NCI-H1048 (cell line): ENCODE results near the gene PITPNM1.
"Not testable (repeated sequence)": the region's sequence is repeated elsewhere in the genome, so short reads cannot be mapped to it uniquely, and the experiment has no call there.

ENCODE experiments used
- DNase-seq: peaks from one replicate; lab custom pipeline; 2025; lab: John Stamatoyannopoulos, UW

The PITPNM1 gene

DNA sequence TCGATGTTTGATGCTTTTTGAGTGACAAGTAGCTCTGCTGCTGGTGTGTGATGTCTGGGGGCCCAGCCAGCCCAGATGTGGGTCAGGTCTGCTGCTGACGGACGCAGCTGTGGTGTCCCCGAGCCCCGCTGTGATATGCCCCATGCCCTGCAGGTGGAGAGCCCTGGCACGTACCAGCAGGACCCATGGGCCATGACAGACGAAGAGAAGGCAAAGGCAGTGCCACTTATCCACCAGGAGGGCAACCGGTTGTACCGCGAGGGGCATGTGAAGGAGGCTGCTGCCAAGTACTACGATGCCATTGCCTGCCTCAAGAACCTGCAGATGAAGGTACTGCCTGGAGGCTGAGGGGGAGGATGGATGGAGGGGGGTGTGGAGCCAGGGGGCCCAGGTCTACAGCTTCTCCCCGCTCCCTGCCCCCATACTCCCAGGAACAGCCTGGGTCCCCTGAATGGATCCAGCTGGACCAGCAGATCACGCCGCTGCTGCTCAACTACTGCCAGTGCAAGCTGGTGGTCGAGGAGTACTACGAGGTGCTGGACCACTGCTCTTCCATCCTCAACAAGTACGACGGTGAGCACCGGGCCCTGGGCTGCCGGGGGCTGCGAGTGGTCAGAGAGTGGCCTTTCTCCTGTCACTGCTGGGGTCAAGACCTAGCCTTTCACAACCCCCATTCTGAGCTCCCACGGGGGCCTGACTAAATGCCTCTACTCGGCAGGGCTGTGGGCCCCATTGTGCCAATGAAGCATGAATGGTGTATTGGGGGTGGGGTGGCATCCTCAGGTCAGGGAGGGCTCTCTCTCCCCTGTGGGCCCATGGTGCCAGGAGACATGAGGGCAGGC, 15.1 kb downstream of the PITPNM1 start:
- no peak for DNase-seq

DNA sequence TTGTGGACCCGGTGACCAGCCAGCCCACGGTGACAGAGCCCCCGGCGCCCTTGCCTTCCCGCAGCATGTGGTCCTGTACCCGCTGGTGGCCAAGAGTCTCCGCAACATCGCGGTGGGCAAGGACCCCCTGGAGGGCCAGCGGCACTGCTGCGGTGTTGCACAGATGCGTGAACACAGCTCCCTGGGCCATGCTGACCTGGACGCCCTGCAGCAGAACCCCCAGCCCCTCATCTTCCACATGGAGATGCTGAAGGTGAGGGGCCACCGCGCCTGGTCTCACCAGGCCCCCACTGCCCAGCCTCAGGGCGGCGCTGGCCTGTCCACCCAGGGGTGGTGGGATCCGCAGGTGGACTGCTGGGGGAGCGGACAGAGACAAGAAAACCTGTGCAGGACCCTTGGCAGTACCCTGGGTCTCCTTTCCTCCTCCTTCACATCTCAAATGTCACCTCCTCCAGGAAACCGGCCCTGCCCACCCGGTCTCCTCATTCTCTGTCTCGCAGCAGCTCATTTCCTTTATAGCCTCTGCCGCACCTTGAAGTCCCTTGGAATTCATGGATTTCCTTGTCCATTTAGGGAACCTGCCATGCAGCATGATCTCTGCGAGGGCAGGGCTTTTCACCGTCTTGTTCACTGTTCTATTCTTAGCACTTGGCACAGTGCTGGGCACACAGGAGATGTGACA, 15.8 kb downstream of the PITPNM1 start:
- no peak for DNase-seq

DNA sequence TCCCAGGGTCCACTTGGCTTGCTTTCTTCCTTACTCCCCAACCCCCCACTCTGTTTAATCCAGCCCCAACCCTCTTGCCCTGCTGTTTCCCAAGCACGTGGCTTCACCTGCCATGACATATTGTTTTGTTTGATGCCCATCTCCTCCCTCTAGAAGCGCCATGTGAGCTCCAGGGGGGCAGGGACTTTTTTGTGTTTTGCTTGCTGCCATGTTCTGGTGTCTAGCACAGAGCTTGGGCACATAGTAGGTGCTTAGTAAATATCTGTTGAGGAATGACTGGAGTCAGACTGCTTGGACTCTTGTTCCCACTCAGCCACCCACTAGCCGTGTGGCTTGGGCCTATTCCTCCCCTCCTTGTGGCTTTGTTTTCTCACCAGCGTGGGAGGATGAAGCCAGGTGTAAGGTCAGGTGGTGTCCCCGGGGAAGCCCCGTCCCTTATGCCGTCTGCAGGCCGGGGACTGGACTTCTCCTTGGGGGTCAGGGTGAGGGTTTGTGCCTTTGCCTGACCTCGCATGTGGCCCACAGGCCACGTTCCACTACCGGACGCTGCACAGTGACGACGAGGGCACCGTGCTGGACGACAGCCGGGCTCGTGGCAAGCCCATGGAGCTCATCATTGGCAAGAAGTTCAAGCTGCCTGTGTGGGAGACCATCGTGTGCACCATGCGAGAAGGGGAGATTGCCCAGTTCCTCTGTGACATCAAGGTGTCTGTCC, 18.5 kb downstream of the PITPNM1 start:
- no peak for DNase-seq

GRCh38 chr11:67485873-67486361, 19.2 kb downstream of the PITPNM1 start:
- not testable (repeated sequence) for DNase-seq

GRCh38 chr11:67484847-67485311, 20.3 kb downstream of the PITPNM1 start:
- no peak for DNase-seq

GRCh38 chr11:67483831-67484665, 21.1 kb downstream of the PITPNM1 start:
- no peak for DNase-seq

DNA sequence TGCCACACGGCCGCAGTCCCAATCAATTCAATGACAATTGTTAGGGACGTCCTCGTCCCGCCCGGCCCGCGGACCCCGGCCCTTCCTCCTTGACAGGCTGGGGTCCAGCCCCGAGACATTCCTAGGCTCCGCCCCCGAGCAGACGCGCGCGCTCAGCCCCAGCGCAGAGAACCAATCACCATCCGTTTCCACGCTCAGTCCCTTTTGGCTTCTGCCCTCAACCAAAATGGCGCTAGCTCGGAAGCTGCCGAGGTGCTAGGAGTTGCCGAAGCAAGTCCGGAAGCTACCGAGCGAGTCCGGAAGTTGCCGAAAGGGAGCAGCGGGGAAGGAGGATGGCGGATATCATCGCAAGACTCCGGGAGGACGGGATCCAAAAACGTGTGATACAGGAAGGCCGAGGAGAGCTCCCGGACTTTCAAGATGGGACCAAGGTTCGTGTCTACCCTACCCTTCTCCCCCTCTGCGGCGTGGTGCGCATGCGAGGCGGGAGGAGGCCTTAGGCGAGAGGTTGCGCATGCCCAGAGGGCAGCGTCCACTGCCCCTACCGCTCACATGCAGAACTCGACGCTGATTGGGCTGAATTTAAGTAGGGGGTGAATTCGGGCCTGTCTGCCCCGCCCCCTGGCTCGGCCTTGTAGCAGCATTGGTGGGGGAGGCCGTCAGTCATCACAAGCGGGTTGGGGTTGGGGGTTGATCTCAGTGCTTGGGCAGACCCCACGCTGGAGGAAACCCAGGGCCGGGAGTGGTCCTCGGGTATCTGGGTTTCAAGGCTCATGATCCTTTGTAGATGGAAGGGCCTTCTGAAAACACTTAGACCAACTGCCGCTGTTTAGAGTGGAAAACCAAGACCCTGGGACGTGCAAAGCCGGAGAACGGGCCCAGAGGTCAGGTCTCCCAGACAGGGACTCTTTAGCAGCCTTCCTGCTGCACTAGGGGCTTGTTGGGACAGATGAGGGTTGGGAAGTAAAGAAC, 22.1 kb downstream of the PITPNM1 start, which contains the start of gene AIP:
AIP (plus strand) TSS at position 200 of the 972 bp plus-strand sequence; CDS start at position 333, 133 bp downstream.
- peak; percentile 97 for DNase-seq

DNA sequence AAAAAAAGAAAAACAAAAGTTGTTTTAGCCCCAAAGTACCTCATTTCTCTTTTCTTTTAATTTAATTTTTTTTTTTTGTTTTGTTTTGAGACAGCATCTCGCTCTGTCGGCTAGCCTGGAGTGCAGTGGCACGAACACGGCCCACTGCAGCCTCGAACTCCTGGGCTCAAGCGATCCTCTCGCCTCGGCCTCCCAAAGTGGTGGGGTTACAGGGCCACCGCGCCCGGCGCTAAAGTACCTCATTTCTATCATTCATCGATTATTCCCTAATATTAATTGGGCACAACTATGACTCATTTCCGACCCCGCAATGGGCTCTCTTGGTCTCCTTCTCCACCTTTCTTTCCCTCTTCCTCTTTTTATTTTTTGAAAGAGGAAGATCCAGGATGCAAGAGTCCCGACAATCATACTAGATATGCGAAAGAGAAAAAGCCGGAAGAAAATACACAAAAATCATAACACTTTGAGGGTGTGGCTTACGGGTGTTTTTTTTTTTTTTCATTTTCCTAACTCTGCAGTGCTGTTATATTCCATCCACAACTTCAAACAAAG, 22.8 kb downstream of the PITPNM1 start:
- DNase-seq, result no peak

DNA sequence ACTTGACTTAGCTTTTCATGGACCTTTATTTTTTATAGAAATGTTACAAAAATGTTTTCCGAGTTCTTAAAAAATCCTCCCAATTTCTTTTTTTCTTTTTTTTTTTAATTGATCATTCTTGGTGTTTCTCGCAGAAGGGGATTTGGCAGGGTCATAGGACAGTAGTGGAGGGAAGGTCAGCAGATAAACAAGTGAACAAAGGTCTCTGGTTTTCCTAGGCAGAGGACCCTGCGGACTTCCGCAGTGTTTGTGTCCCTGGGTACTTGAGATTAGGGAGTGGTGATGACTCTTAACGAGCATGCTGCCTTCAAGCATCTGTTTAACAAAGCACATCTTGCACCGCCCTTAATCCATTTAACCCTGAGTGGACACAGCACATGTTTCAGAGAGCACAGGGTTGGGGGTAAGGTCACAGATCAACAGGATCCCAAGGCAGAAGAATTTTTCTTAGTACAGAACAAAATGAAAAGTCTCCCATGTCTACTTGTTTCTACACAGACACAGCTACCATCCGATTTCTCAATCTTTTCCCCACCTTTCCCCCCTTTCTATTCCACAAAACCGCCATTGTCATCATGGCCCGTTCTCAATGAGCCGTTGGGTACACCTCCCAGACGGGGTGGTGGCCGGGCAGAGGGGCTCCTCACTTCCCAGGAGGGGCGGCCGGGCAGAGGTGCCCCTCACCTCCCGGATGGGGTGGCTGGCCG, 27.7 kb downstream of the PITPNM1 start:
- DNase-seq, result not testable (repeated sequence)

DNA sequence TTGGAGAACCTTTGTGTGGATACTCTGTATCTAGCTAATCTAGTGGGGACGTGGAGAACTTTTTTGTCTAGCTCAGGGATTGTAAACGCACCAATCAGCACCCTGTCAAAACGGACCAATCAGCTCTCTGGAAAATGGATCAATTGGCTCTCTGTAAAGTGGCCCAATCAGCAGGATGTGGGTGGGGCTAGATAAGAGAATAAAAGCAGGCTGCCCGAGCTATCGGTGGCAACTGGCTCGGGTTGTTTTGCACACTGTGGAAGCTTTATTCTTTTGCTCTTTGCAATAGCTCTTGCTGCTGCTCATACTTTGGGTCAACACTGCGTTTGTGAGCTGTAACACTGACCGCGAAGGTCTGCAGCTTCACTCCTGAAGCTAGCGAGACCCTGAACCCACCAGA, 28.5 kb downstream of the PITPNM1 start:
- DNase-seq, result not testable (repeated sequence)

DNA sequence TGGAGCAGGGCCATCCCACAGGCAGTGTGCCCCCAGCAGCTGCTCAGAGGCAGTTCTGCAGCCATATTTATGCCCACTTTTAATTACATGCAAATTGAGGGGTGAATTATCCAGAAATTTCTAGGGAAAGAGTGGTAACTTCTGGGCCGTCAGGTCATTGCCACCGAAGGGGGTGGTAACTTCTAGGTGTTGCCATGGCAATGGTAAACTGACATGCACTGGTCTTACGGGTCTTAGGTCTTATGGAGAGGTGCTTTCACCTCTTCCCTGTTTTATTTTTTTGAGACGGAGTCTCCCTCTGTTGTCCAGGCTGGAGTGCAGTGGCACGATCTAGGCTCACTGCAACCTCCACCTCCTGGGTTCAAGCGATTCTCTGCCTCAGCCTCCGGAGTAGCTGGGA, 32.3 kb downstream of the PITPNM1 start:
- no peak for DNase-seq

- DNase-seq, result no peak
Observed at GRCh38 chr11:67470337-67471002, 34.7 kb downstream of the PITPNM1 start.

DNA sequence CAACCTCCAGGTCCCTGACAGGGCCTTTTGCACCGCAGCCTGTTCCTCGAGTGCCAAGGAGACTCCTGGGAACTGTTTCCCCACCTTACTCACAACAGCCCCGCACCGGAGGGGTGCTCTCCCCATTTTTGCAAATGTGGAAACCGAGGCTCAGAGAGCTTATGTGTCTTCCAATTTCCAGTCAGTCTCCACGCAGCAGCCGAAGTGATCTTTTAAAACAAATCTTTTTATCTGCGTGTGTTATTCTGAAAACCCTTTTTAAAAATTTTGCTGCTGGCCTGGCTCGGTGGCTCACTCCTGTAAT, 35.7 kb downstream of the PITPNM1 start:
- no peak for DNase-seq

DNA sequence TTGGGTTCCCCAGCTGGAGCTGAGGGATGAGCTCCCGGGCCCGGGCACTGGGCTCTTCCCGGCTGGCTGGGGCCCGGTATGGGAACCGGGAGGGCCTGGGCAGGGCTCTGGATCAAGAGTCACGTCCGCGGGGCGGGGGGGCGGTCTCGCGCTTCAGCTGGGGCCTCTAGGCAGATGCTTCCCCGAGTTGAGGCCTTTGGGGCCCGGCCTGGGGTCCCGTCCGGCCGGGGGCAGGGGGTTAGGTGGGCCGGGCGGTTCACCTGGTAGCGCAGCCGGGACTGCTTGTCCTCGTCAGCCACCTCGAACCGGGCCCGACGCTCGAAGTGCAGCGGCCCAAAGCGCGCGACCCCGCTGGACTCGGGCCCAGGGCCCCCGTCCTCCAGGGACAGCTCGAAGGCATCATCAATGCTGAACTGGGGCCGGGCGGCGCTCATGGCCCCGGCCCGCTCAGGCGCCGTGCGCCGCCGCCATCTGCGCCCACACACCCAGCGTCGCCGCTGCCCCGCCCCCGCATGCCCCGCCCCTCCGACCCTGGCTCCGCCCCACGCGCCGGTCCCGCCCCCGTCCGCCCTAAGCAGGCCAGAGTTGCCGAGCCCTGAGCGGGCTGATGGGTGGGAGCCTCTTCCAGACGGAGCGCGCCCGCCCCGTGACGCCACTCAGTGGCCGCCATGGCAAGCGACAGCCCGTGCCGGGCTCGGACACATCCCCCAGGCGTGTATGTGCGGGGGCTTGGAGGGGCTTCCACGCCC, 36.2 kb downstream of the PITPNM1 start, which contains the start of gene TMEM134:
TMEM134 (minus strand) TSS at position 493 of the 749 bp plus-strand sequence; CDS start at position 434, 59 bp downstream.
- peak; percentile 81 for DNase-seq

GRCh38 chr11:67468456-67468758, 36.8 kb downstream of the PITPNM1 start:
- DNase-seq, result no peak

DNA sequence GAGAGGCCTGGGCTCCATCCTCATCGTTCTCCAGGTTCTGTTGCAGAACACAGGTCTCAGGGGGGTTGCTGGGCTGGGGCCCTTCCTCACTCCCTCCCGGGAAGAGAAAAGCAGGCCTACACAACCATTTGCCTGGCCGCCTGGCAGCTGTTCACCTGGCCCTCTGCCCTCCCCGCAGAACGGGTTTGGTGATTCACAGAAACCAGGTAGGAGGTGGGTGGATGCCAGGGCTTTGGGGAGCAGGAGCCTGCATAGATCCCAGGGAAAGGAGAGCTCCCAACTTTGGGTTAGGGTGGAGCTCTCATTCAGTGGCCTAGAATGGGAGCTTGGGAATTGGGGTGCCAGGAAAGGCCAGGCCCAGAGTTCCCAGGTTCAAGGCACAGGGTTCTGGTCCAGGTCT, 37.1 kb downstream of the PITPNM1 start:
- DNase-seq, result no peak

DNA sequence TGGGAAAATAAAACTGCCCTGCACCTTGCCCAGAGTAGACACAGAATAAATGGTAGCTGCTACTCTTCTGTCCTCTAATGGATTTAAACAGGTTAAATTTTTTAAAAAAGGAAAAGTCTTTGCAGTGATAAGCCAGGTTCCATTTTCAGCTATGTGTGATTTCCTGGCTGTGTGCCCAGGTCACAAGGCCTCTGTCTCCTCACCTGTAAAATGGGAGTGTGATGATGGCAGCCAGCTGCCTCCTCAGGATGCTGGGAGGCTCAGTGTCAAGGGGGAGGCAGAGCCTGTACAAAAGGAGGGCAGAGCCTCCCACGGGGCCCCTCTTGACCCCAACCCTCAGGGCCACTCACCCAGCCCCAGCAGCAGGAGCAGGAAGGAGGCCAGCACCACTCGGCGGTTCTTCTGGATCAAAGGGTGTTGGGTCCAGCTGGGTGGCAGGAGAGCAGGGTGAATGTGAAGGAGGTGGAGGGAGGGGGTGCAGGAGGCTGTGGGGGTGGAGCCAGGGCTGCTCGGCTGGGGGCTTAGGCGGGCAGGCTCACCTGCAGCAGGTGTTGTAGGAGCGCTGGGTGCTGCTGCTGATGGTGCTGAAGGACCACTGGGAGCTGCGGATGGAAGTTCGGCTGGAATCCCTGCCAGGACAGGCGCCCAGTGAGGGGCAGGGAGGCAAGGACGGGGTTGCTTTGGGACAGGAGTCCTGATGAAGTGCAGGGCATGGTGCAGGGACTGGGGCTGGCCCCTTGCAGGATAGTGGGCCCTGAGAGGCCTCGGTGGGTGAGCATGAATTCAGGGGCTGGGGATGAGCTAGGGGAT, 38.0 kb downstream of the PITPNM1 start:
- no peak for DNase-seq
